ENCODE results near the gene DHRS1.

DHRS1 gene

DNA sequence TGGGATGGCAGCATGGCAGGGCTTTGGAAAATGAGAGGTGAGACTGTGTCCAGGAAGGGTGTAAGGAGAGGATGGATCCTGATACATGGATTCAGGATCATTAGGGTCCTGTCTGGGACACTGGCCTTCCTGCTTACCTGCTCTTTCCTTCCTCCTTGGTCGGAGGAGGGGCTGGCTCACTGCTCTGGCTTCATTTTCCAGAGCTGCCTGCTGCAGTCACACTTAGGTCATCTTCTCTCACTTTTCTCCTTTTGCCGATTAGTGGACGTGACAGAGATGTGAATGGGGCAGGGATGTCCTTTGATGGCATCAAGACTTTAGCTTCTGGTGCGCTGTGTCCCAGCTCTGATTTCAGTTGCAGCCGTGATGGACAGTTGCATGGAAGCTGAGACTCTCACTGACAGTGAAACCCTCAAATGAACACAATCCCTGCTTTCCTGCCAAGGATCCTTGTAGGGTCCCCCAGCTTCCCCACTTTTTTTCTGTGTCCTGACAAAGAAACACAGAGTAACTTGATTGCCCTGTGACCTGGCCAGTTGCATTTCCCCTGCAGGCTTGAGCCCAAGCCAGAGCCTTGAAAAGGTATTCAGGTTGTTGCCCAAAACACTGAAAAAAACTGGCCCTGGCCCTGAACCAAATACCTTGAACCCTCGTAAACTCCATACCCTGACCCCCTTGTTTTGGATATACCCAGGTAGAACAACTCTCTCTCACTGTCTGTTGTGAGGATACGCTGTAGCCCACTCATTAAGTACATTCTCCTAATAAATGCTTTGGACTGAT, 9.0 kb upstream of the DHRS1 start:
- Histone ChIP-seq H3K4ac (ENCODE audit: low read depth, low read length) (no peak overlapping the region), H3K36me3 (ENCODE audit: control insufficient read depth, insufficient read depth, low read length) (peaks cover 5% of the 10 kb centered on the region), H3K18ac (ENCODE audit: low read length) (no peak overlapping the region), H3K4me2 (ENCODE audit: low read length) (no peak overlapping the region), H2BK15ac (replicated peaks; ENCODE audit: low read depth) (no peak overlapping the region), H2BK5ac (ENCODE audit: low read length) (no peak overlapping the region), H2BK120ac (ENCODE audit: low read depth, low read length) (no peak overlapping the region), H3K23ac (ENCODE audit: low read length) (no peak overlapping the region), H3K4me1 (ENCODE audit: control insufficient read depth, low read depth, low read length) (no peaks in the 10 kb centered on the region), H3K27me3 (ENCODE audit: insufficient read depth, low read length, poor library complexity) (no peaks in the 10 kb centered on the region), H2AK5ac (ENCODE audit: low read length) (no peak overlapping the region), H4K5ac (ENCODE audit: low read length) (no peak overlapping the region), H3K79me1 (ENCODE audit: low read length) (peaks cover 2% of the 10 kb centered on the region), H3K9ac (ENCODE audit: low read length) (no peak overlapping the region), H3K56ac (ENCODE audit: low read length) (no peak overlapping the region), H3K79me2 (ENCODE audit: control insufficient read depth, insufficient read depth, low read length) (no peaks in the 10 kb centered on the region), H3K4me3 (ENCODE audit: low read length) (no peak overlapping the region), H3K27ac (ENCODE audit: low read depth, low read length) (no peak overlapping the region), H4K8ac (ENCODE audit: low read depth, low read length) (no peak overlapping the region)
- DNase-seq: peak; percentile 47
- no CpG with 5 or more reads among the region's 7 CpGs for WGBS (ENCODE audit: extremely low coverage, insufficient coverage, low lambda C conversion rate)

DNA sequence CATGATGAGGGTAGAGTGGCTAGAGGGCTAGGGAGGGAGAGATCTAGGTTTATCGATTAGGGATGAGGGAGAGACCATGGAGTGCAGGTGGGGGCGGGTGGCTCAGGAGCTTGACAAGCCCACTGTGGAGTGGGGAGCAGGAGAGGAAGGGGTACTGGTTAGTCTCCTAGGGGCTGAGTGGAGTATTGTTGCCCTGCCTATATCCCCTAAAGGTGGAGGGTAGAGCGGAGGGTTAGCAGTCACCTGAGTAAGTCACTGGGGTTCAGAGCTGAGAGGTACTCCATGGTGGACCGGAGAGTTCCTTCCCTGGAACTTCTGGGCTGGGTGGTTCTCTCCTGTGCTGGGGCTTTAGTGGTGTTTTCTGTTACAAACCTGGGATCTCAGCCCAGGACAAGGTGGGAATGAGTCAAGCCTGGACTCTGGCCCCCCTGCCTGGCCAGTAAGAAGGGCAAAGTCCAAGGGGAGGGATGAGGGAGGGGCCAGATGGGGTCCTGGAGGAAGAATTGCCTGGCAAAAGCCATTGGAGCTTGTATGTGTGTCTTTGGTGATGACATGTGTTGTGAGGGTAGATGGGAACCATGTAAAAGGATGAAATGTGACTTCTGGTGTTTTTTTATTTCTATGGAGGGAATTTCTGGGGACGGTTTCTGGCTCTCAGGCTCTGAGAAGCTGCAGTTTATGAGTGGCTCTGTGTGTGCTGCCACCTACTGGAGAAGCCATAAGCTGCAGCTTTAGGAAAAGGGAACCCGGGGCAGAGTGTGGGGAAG, 8.2 kb upstream of the DHRS1 start, which contains the start of gene CIDEB:
TSS of gene CIDEB (minus strand) at position 403 of the 767 bp plus-strand sequence. CDS start at position 284, 119 bp downstream.
- Histone ChIP-seq H4K8ac (ENCODE audit: low read depth, low read length) (no peak within 1 kb of the TSS), H3K4me1 (ENCODE audit: control insufficient read depth, low read depth, low read length) (no peaks in the 10 kb centered on the region), H4K5ac (ENCODE audit: low read length) (no peak within 1 kb of the TSS), H3K4me2 (ENCODE audit: low read length) (no peak within 1 kb of the TSS), H2BK5ac (ENCODE audit: low read length) (no peak within 1 kb of the TSS), H3K18ac (ENCODE audit: low read length) (no peak within 1 kb of the TSS), H3K36me3 (ENCODE audit: control insufficient read depth, insufficient read depth, low read length) (peaks cover 5% of the 10 kb centered on the region), H3K79me1 (ENCODE audit: low read length) (peaks cover 2% of the 10 kb centered on the region), H2BK120ac (ENCODE audit: low read depth, low read length) (no peak within 1 kb of the TSS), H3K27me3 (ENCODE audit: insufficient read depth, low read length, poor library complexity) (no peaks in the 10 kb centered on the region), H2AK5ac (ENCODE audit: low read length) (no peak within 1 kb of the TSS), H3K79me2 (ENCODE audit: control insufficient read depth, insufficient read depth, low read length) (no peaks in the 10 kb centered on the region), H3K9ac (ENCODE audit: low read length) (no peak within 1 kb of the TSS), H3K23ac (ENCODE audit: low read length) (no peak within 1 kb of the TSS), H3K4me3 (ENCODE audit: low read length) (no peak within 1 kb of the TSS), H3K4ac (ENCODE audit: low read depth, low read length) (no peak within 1 kb of the TSS), H2BK15ac (replicated peaks; ENCODE audit: low read depth) (no peak within 1 kb of the TSS), H3K27ac (ENCODE audit: low read depth, low read length) (no peak within 1 kb of the TSS), H3K56ac (ENCODE audit: low read length) (no peak within 1 kb of the TSS)
- DNase-seq: peak; percentile 71
- WGBS (ENCODE audit: extremely low coverage, insufficient coverage, low lambda C conversion rate): no CpG with 5 or more reads among the region's 6 CpGs

DNA sequence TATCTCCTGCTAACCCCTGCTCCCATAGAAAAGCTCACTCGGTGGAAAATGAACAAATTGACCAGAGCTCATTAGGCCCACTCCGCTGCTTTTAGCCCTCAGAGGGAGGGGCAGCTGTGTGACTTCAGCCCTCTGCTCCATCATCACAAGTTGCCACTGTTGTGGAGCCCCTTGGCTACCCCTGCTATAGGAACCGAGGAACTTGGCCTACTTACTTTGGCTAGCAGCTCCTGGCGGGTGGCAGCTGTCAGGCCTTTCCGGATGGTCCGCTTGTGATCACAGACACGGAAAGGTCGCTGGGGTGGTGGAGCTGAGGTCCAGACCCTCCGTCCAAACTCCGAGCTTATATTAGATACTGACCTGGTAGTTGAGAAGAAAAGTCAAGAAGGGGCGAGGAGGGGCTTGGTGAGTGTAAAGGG, 7.6 kb upstream of the DHRS1 start:
- Histone ChIP-seq H3K56ac (ENCODE audit: low read length) (no peak overlapping the region), H3K79me2 (ENCODE audit: control insufficient read depth, insufficient read depth, low read length) (no peaks in the 10 kb centered on the region), H3K36me3 (ENCODE audit: control insufficient read depth, insufficient read depth, low read length) (peaks cover 5% of the 10 kb centered on the region), H2AK5ac (ENCODE audit: low read length) (no peak overlapping the region), H3K27me3 (ENCODE audit: insufficient read depth, low read length, poor library complexity) (no peaks in the 10 kb centered on the region), H3K4me2 (ENCODE audit: low read length) (no peak overlapping the region), H3K23ac (ENCODE audit: low read length) (no peak overlapping the region), H3K27ac (ENCODE audit: low read depth, low read length) (no peak overlapping the region), H3K4me3 (ENCODE audit: low read length) (no peak overlapping the region), H3K79me1 (ENCODE audit: low read length) (peaks cover 2% of the 10 kb centered on the region), H4K8ac (ENCODE audit: low read depth, low read length) (no peak overlapping the region), H2BK120ac (ENCODE audit: low read depth, low read length) (no peak overlapping the region), H2BK5ac (ENCODE audit: low read length) (no peak overlapping the region), H3K4me1 (ENCODE audit: control insufficient read depth, low read depth, low read length) (no peaks in the 10 kb centered on the region), H3K18ac (ENCODE audit: low read length) (no peak overlapping the region), H3K9ac (ENCODE audit: low read length) (no peak overlapping the region), H3K4ac (ENCODE audit: low read depth, low read length) (no peak overlapping the region), H2BK15ac (replicated peaks; ENCODE audit: low read depth) (no peak overlapping the region), H4K5ac (ENCODE audit: low read length) (no peak overlapping the region)
- no peak for DNase-seq
- WGBS (ENCODE audit: extremely low coverage, insufficient coverage, low lambda C conversion rate): no CpG with 5 or more reads among the region's 11 CpGs

DNA sequence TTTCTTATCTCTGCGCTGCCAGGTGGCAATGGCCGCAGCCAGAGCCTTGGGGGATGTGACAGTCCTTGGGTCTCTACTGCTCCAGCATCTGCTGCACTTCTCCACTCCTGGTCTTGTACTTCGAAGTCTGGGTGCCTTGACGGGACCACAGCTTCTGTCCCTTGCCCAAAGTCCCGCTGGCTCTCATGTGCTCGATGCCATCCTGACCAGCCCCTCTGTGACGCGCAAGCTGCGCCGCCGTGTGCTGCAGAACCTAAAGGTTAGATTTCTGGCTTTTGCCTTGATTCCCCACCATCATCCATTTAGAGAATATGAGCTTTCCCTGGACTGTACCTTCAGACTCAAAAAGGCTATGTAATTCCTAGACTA, 4.4 kb upstream of the DHRS1 start:
- Histone ChIP-seq H3K27me3 (ENCODE audit: insufficient read depth, low read length, poor library complexity) (no peaks in the 10 kb centered on the region), H2AK5ac (ENCODE audit: low read length) (no peak overlapping the region), H4K8ac (ENCODE audit: low read depth, low read length) (no peak overlapping the region), H2BK5ac (ENCODE audit: low read length) (no peak overlapping the region), H3K4me1 (ENCODE audit: control insufficient read depth, low read depth, low read length) (peaks cover 5% of the 10 kb centered on the region), H3K18ac (ENCODE audit: low read length) (no peak overlapping the region), H3K4me2 (ENCODE audit: low read length) (no peak overlapping the region), H3K36me3 (ENCODE audit: control insufficient read depth, insufficient read depth, low read length) (peaks cover 7% of the 10 kb centered on the region), H3K27ac (ENCODE audit: low read depth, low read length) (no peak overlapping the region), H3K4me3 (ENCODE audit: low read length) (no peak overlapping the region), H2BK15ac (replicated peaks; ENCODE audit: low read depth) (no peak overlapping the region), H3K4ac (ENCODE audit: low read depth, low read length) (no peak overlapping the region), H3K79me2 (ENCODE audit: control insufficient read depth, insufficient read depth, low read length) (peaks cover 10% of the 10 kb centered on the region), H3K9ac (ENCODE audit: low read length) (no peak overlapping the region), H3K56ac (ENCODE audit: low read length) (no peak overlapping the region), H2BK120ac (ENCODE audit: low read depth, low read length) (no peak overlapping the region), H3K79me1 (ENCODE audit: low read length) (peaks cover 15% of the 10 kb centered on the region), H4K5ac (ENCODE audit: low read length) (no peak overlapping the region), H3K23ac (ENCODE audit: low read length) (no peak overlapping the region)
- WGBS (ENCODE audit: extremely low coverage, insufficient coverage, low lambda C conversion rate): no CpG with 5 or more reads among the region's 11 CpGs
- DNase-seq: no peak

DNA sequence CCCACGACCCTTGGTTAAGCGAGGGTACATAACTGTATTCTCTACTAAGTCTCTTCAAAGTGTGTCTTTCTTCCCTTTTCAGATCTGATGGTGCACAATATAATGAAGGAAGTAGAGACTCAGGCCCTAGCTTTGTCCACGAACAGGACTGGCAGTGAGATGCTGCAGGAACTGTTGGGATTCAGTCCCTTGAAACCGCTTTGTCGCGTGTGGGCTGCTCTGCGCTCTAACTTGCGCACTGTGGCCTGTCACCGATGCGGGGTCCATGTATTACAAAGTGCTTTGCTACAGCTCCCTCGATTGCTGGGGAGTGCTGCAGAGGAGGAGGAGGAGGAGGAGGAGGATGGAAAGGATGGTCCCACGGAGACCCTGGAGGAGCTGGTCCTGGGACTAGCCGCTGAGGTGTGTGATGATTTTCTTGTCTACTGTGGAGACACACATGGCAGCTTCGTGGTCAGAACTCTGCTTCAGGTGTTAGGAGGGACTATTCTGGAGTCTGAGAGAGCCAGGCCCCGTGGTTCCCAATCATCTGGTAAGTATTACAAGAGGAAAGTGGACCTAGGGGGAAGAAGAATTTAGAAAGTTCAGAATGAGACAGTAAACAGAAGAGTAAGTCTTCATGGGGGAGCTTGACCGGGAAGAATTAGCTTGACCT, 873 bp upstream of the DHRS1 start:
- Histone ChIP-seq H3K23ac (ENCODE audit: low read length) (no peak overlapping the region), H3K79me1 (ENCODE audit: low read length) (peaks cover 15% of the 10 kb centered on the region), H3K27ac (ENCODE audit: low read depth, low read length) (no peak overlapping the region), H4K8ac (ENCODE audit: low read depth, low read length) (no peak overlapping the region), H3K79me2 (ENCODE audit: control insufficient read depth, insufficient read depth, low read length) (peaks cover 10% of the 10 kb centered on the region), H2BK120ac (ENCODE audit: low read depth, low read length) (no peak overlapping the region), H3K36me3 (ENCODE audit: control insufficient read depth, insufficient read depth, low read length) (peaks cover 5% of the 10 kb centered on the region), H2BK5ac (ENCODE audit: low read length) (no peak overlapping the region), H3K27me3 (ENCODE audit: insufficient read depth, low read length, poor library complexity) (no peaks in the 10 kb centered on the region), H3K56ac (ENCODE audit: low read length) (peak overlapping the region; percentile 90), H3K4me1 (ENCODE audit: control insufficient read depth, low read depth, low read length) (peaks cover 8% of the 10 kb centered on the region), H4K5ac (ENCODE audit: low read length) (no peak overlapping the region), H3K9ac (ENCODE audit: low read length) (peak overlapping the region; percentile 86), H3K4me3 (ENCODE audit: low read length) (peak overlapping the region; percentile 87), H2BK15ac (replicated peaks; ENCODE audit: low read depth) (no peak overlapping the region), H3K18ac (ENCODE audit: low read length) (no peak overlapping the region), H3K4me2 (ENCODE audit: low read length) (peak overlapping the region; percentile 80), H2AK5ac (ENCODE audit: low read length) (no peak overlapping the region), H3K4ac (ENCODE audit: low read depth, low read length) (no peak overlapping the region)
- no peak for DNase-seq
- WGBS (ENCODE audit: extremely low coverage, insufficient coverage, low lambda C conversion rate): no CpG with 5 or more reads among the region's 16 CpGs
